ENCODE measurements around the gene SPAG4. TPM values are rescaled to one million over a fixed set of nuclear protein-coding genes. Genes with fewer than 3 reads are reported as not detected.

Gene SPAG4
- polyA plus RNA-seq, 1 donor from 2014 or later, result 1.2 TPM

DNA sequence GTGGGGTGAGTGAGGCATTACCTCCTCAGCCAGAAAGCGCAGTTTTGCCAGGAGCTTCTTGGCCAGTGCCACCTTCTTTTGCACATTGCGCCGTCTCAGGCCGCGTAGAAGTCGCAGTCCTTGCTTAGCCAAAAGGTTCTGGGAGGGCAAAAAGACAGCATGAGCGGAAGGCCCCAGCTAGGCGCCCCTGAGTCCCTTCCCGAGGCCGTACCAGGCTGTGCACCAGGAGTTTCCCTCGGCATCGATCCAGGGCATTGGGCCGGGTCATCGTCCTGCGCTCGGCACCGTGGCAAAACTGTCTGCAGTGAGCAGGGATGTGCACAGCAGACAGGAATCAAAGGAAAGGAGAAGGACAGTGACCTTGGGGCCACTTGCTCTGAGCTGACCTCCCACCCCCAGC, 20.2 kb upstream of the SPAG4 start (continued):
- TF ChIP-seq TAF1 (IDR thresholded peaks at IDR 0.05; ENCODE audit: low read depth) (no peak), POLR2AphosphoS5 (IDR thresholded peaks at IDR 0.05) (no peak), EP300 (conservative IDR thresholded peaks at IDR 0.05; ENCODE audit: poor library complexity, severe bottlenecking) (no peak), MXI1 (conservative IDR thresholded peaks at IDR 0.05; ENCODE audit: poor library complexity, severe bottlenecking) (no peak)

DNA sequence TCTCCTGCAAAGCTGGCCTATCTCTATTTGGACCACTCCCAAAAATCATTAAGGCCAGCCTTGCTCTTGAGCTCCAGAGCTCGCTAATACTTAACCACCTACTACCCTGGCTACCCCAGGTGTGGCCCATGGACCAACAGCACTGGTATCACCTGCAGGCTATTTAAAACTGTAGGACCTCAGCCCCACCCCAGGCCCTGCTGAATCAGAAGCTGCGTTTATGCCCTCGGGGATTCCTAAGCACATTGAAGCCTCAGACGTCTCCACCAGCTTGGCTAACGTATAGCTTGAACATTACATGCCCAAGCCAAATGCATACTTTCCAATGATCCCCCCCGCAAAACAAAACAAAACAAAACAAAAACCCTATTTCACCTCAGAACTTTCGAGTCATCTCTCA, 19.7 kb upstream of the SPAG4 start:
- Histone ChIP-seq H3K79me2 (replicated peaks; ENCODE audit: insufficient read depth, low read length) (no peaks in the 10 kb centered on the region), H3K9me2 (ENCODE audit: insufficient read depth, low read length) (no peaks in the 10 kb centered on the region), H3K27ac (ENCODE audit: low read length) (no peak overlapping the region), H3K9me3 (ENCODE audit: low read length) (no peaks in the 10 kb centered on the region), H3K4me2 (ENCODE audit: low read length) (no peak overlapping the region), H3F3A (ENCODE audit: insufficient read depth, low read length, poor library complexity, severe bottlenecking) (no peaks in the 10 kb centered on the region), H2AFZ (ENCODE audit: low read depth, low read length) (no peak overlapping the region), H4K20me1 (ENCODE audit: insufficient read depth) (no peaks in the 10 kb centered on the region), H3K4me3 (ENCODE audit: low read length) (no peak overlapping the region), H3K9ac (ENCODE audit: low read length) (no peak overlapping the region), H3K36me3 (ENCODE audit: insufficient read depth, low read length) (no peaks in the 10 kb centered on the region), H3K27me3 (ENCODE audit: insufficient read depth, low read depth, low read length) (peaks cover 10% of the 10 kb centered on the region)
- TF ChIP-seq TAF1 (IDR thresholded peaks at IDR 0.05; ENCODE audit: low read depth), result no peak
- TF ChIP-seq EZH2 (IDR thresholded peaks at IDR 0.05; ENCODE audit: borderline replicate concordance, insufficient read depth, low read length, poor library complexity, severe bottlenecking), result no peak
- TF ChIP-seq SMC3 (conservative IDR thresholded peaks at IDR 0.05; ENCODE audit: poor library complexity), result no peak
- no peak for TF ChIP-seq RAD21 (conservative IDR thresholded peaks at IDR 0.05)
- no peak for TF ChIP-seq MXI1 (conservative IDR thresholded peaks at IDR 0.05; ENCODE audit: poor library complexity, severe bottlenecking)
- TF ChIP-seq, protein P1, sequence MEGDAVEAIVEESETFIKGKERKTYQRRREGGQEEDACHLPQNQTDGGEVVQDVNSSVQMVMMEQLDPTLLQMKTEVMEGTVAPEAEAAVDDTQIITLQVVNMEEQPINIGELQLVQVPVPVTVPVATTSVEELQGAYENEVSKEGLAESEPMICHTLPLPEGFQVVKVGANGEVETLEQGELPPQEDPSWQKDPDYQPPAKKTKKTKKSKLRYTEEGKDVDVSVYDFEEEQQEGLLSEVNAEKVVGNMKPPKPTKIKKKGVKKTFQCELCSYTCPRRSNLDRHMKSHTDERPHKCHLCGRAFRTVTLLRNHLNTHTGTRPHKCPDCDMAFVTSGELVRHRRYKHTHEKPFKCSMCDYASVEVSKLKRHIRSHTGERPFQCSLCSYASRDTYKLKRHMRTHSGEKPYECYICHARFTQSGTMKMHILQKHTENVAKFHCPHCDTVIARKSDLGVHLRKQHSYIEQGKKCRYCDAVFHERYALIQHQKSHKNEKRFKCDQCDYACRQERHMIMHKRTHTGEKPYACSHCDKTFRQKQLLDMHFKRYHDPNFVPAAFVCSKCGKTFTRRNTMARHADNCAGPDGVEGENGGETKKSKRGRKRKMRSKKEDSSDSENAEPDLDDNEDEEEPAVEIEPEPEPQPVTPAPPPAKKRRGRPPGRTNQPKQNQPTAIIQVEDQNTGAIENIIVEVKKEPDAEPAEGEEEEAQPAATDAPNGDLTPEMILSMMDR (IDR thresholded peaks at IDR 0.05; ENCODE audit: poor library complexity, severe bottlenecking), result no peak
- no peak for TF ChIP-seq REST (IDR thresholded peaks at IDR 0.05; ENCODE audit: borderline replicate concordance)
- no peak for TF ChIP-seq POLR2AphosphoS5 (IDR thresholded peaks at IDR 0.05)

GRCh38 chr20:35597186-35597585, 18.4 kb upstream of the SPAG4 start:
- no peak overlapping the region for H3K4me3 ChIP-seq (ENCODE audit: low read length)

More at GRCh38 chr20:35597186-35597585, 18.4 kb upstream of the SPAG4 start:
- no peaks in the 10 kb centered on the region for H3K79me2 ChIP-seq (replicated peaks; ENCODE audit: insufficient read depth, low read length)
- H3F3A ChIP-seq (ENCODE audit: insufficient read depth, low read length, poor library complexity, severe bottlenecking), result no peaks in the 10 kb centered on the region
- H4K20me1 ChIP-seq (ENCODE audit: insufficient read depth), result no peaks in the 10 kb centered on the region
- H3K36me3 ChIP-seq (ENCODE audit: insufficient read depth, low read length), result no peaks in the 10 kb centered on the region
- no peaks in the 10 kb centered on the region for H3K9me2 ChIP-seq (ENCODE audit: insufficient read depth, low read length)
- no peak overlapping the region for H3K27ac ChIP-seq (ENCODE audit: low read length)
- H3K4me2 ChIP-seq (ENCODE audit: low read length), result no peak overlapping the region
- no peaks in the 10 kb centered on the region for H3K9me3 ChIP-seq (ENCODE audit: low read length)
- H2AFZ ChIP-seq (ENCODE audit: low read depth, low read length), result no peak overlapping the region
- H3K27me3 ChIP-seq (ENCODE audit: insufficient read depth, low read depth, low read length), result peaks cover 22% of the 10 kb centered on the region
- H3K9ac ChIP-seq (ENCODE audit: low read length), result no peak overlapping the region
- TF ChIP-seq EZH2 (IDR thresholded peaks at IDR 0.05; ENCODE audit: borderline replicate concordance, insufficient read depth, low read length, poor library complexity, severe bottlenecking), result no peak
